Liver (tissue), 9 donors: ENCODE results near the gene LPP. TPM values are rescaled to one million over a fixed set of nuclear protein-coding genes. Genes with fewer than 3 reads are reported as not detected.

Experiments used
- DNase-seq: peaks from one replicate; pipeline ENCODE4 v3.0.0-alpha.2; 2017; ENCODE audit warnings: low spot score
- H3K27ac ChIP-seq, 2 donors: one replicate each; pipeline ENCODE4 v1.7.0; 2013; ENCODE audit warnings: inconsistent platforms in 2 of 2, low read length in 2 of 2, control low read depth in 1 of 2, low read depth in 1 of 2, mild to moderate bottlenecking in 1 of 2
- H3K27me3 ChIP-seq, 4 donors: one replicate each; pipeline versions ENCODE4 v1.6.1 to v1.7.0; 2013; ENCODE audit warnings: low read length in 3 of 4, inconsistent platforms in 1 of 4, mild to moderate bottlenecking in 1 of 4, moderate library complexity in 1 of 4; ENCODE audit not compliant: control insufficient read depth in 4 of 4, insufficient read depth in 4 of 4
- H3K36me3 ChIP-seq, 4 donors: one replicate each; pipeline versions ENCODE4 v1.6.1 to v1.7.0; 2013; ENCODE audit warnings: low read length in 3 of 4, mild to moderate bottlenecking in 3 of 4, low read depth in 1 of 4, moderate library complexity in 1 of 4; ENCODE audit not compliant: control insufficient read depth in 4 of 4, insufficient read depth in 3 of 4
- H3K4me1 ChIP-seq, 4 donors: one replicate each; pipeline versions ENCODE4 v1.6.1 to v1.7.0; 2013; ENCODE audit warnings: low read length in 3 of 4, mild to moderate bottlenecking in 3 of 4, moderate library complexity in 1 of 4; ENCODE audit not compliant: control insufficient read depth in 4 of 4, insufficient read depth in 4 of 4
- H3K4me3 ChIP-seq, 3 donors: one replicate each; pipeline versions ENCODE4 v1.6.1 to v1.7.0; 2013; ENCODE audit warnings: low read length in 3 of 3, control low read depth in 1 of 3, low read depth in 1 of 3, mild to moderate bottlenecking in 1 of 3
- H3K9ac ChIP-seq, 2 donors: one replicate each; pipeline ENCODE4 v1.7.0; 2013; ENCODE audit warnings: low read length in 2 of 2, mild to moderate bottlenecking in 2 of 2, moderate library complexity in 2 of 2, control low read depth in 1 of 2, low read depth in 1 of 2
- H3K9me3 ChIP-seq, 4 donors: one replicate each; pipeline versions ENCODE4 v1.6.1 to v1.7.0; 2013; ENCODE audit warnings: low read length in 3 of 4; ENCODE audit not compliant: control insufficient read depth in 4 of 4
- ATF3 ChIP-seq: IDR thresholded peaks from 2 replicates; pipeline ENCODE4 v1.6.1; 2016; ENCODE audit warnings: antibody characterized with exemption
- CTCF ChIP-seq: fragments of 150-350 bp; IDR thresholded peaks from 2 replicates; pipeline ENCODE4 v1.5.1; 2017; ENCODE audit warnings: improper control_type of control experiment, low read depth, low read length; ENCODE audit not compliant: missing input control
- EGR1 ChIP-seq, 2 donors: IDR thresholded peaks; 2 replicates each; pipeline ENCODE4 v1.6.1; 2016 to 2018; ENCODE audit warnings: antibody characterized with exemption in 2 of 2, low read depth in 2 of 2
- FOXA1 ChIP-seq: IDR thresholded peaks from 2 replicates; pipeline ENCODE4 v1.6.1; 2016; ENCODE audit warnings: antibody characterized with exemption
- FOXA2 ChIP-seq: IDR thresholded peaks from 2 replicates; pipeline ENCODE4 v1.6.1; 2016; ENCODE audit warnings: antibody characterized with exemption
- GABPA ChIP-seq, 2 donors: IDR thresholded peaks in 1 of 2; conservative IDR thresholded peaks in 1 of 2; 2 replicates each; pipeline ENCODE4 v1.6.1; 2016; ENCODE audit warnings: antibody characterized with exemption in 2 of 2, mild to moderate bottlenecking in 1 of 2, moderate library complexity in 1 of 2
- HNF4A ChIP-seq, 2 donors: conservative IDR thresholded peaks; 2 replicates each; pipeline ENCODE4 v1.6.1; 2016; ENCODE audit warnings: antibody characterized with exemption in 2 of 2, mild to moderate bottlenecking in 2 of 2
- HNF4G ChIP-seq: IDR thresholded peaks from 2 replicates; pipeline ENCODE4 v1.6.1; 2016; ENCODE audit warnings: antibody characterized with exemption
- JUND ChIP-seq, 2 donors: IDR thresholded peaks; 2 replicates each; pipeline ENCODE4 v1.6.1; 2016; ENCODE audit warnings: antibody characterized with exemption in 2 of 2
- MAX ChIP-seq: IDR thresholded peaks from 2 replicates; pipeline ENCODE4 v1.6.1; 2016; ENCODE audit warnings: antibody characterized with exemption
- NR2F2 ChIP-seq: IDR thresholded peaks from 2 replicates; pipeline ENCODE4 v1.6.1; 2016; ENCODE audit warnings: antibody characterized with exemption
- RAD21 ChIP-seq, 2 donors: IDR thresholded peaks; 2 replicates each; pipeline ENCODE4 v1.6.1; 2016; ENCODE audit warnings: antibody characterized with exemption in 2 of 2, mild to moderate bottlenecking in 2 of 2
- REST ChIP-seq: IDR thresholded peaks from 2 replicates; pipeline ENCODE4 v1.6.1; 2016; ENCODE audit warnings: antibody characterized with exemption, mild to moderate bottlenecking
- RXRA ChIP-seq, 2 donors: IDR thresholded peaks; 2 replicates each; pipeline ENCODE4 v1.6.1; 2017 to 2018; ENCODE audit warnings: antibody characterized with exemption in 2 of 2, mild to moderate bottlenecking in 1 of 2
- SP1 ChIP-seq: IDR thresholded peaks from 2 replicates; pipeline ENCODE4 v1.6.1; 2018; ENCODE audit warnings: antibody characterized with exemption, mild to moderate bottlenecking
- TAF1 ChIP-seq: conservative IDR thresholded peaks from 2 replicates; pipeline ENCODE4 v1.6.1; 2016; ENCODE audit warnings: antibody characterized with exemption, mild to moderate bottlenecking
- YY1 ChIP-seq: IDR thresholded peaks from 2 replicates; pipeline ENCODE4 v1.6.1; 2016; ENCODE audit warnings: antibody characterized with exemption, mild to moderate bottlenecking
- ZBTB33 ChIP-seq: IDR thresholded peaks from 2 replicates; pipeline ENCODE4 v1.6.1; 2016; ENCODE audit warnings: antibody characterized with exemption
- WGBS: extraction: QIAGEN DNeasy Blood & Tissue Kit; methylation state at CpG from one replicate; pipeline ENCODE4 v1.1.7; 2013; 5-methylcytosine and 5-hydroxymethylcytosine counted together
- polyA plus RNA-seq, 2 donors: library from polyadenylated mRNA; stranded (reverse) in 1 of 2; unstranded in 1 of 2; fragments of 200-250 nt in 1 of 2; fragments of >200 nt in 1 of 2; fragmentation: Nextera tagmentation in 1 of 2; extraction: Ambion mirVana in 1 of 2; gene quantifications; one replicate each; pipeline versions ENCODE4 v1.2.1 to v1.2.3, GENCODE V29; 2013 to 2015
- total RNA-seq, 2 donors: library from RNA; depleted of rRNA; stranded (reverse); fragments of >200 nt; gene quantifications; one replicate each; pipeline ENCODE4 v1.2.3, GENCODE V29; 2014
- donor health status: healthy.
- donor health status: healthy.
- donor health status: healthy.
- donor health status: healthy.
- donor health status: healthy.

Gene LPP
- total and polyA plus RNA-seq, 4 donors = 3.3 to 53.7 (median 28.2) TPM

- WGBS = 95% methylated on average over 2 of the region's 2 CpGs
- TF ChIP-seq GABPA (IDR thresholded peaks at IDR 0.05 in 1 of 2, conservative IDR thresholded peaks at IDR 0.05 in 1 of 2) = no peak
- TF ChIP-seq RAD21 (IDR thresholded peaks at IDR 0.05) = no peak
- no peak for TF ChIP-seq NR2F2
- TF ChIP-seq EGR1 (IDR thresholded peaks at IDR 0.05; ENCODE audit: low read depth in 2 of 2) = no peak
- no peak for TF ChIP-seq JUND (IDR thresholded peaks at IDR 0.05)
- no peak for TF ChIP-seq ATF3
- no peak for TF ChIP-seq FOXA2
- TF ChIP-seq HNF4G = no peak
- no peak for TF ChIP-seq HNF4A (conservative IDR thresholded peaks at IDR 0.05)
- TF ChIP-seq RXRA (IDR thresholded peaks at IDR 0.05) = no peak
- no peak for TF ChIP-seq SP1
- TF ChIP-seq REST = no peak
- TF ChIP-seq ZBTB33 = no peak
- TF ChIP-seq TAF1 = no peak
- TF ChIP-seq FOXA1 = no peak
- TF ChIP-seq MAX = no peak
- no peak for TF ChIP-seq CTCF
- TF ChIP-seq YY1 = no peak
- Histone ChIP-seq H3K36me3 (no peaks in the 10 kb centered on the region), H3K27me3 (no peaks in the 10 kb centered on the region), H3K9ac (no peak overlapping the region), H3K27ac (no peak overlapping the region), H3K4me3 (no peak overlapping the region), H3K4me1 (peaks cover 0 to 13% (median 4%) of the 10 kb centered on the region in 4 donors), H3K9me3 (no peaks in the 10 kb centered on the region)
- DNase-seq = no peak
Observed at GRCh38 chr3:188253800-188254452, 100.0 kb downstream of the LPP start.
